Measurements from ENCODE around the gene EP300. TPM values are rescaled to one million over a fixed set of nuclear protein-coding genes. Genes with fewer than 3 reads are reported as not detected.
"Not testable (repeated sequence)": the region's sequence is repeated elsewhere in the genome, so short reads cannot be mapped to it uniquely, and the experiment has no call there.

Gene EP300
- total and polyA plus RNA-seq, 2 experiments from 2014 or later: 28.5 to 60.1 TPM

GRCh38 chr22:41177040-41177621 lies 84.7 kb downstream of the EP300 start:
- peaks cover 59% of the 10 kb centered on the region for H3K36me3 ChIP-seq
- TF ChIP-seq CTCF (IDR thresholded peaks at IDR 0.05; ENCODE audit: low read depth, low read length): no peak
- DNase-seq (ENCODE audit: low read depth in 1 of 2, low spot score in 1 of 2): no peak

GRCh38 chr22:41177622-41178424 lies 85.4 kb downstream of the EP300 start:
- Histone ChIP-seq H3K36me3 (peaks cover 52% of the 10 kb centered on the region), H3K27ac (no peak overlapping the region), H3K9me3 (ENCODE audit: low read depth) (no peaks in the 10 kb centered on the region), H3K4me1 (ENCODE audit: low read depth) (peaks cover 10% of the 10 kb centered on the region), H3K4me3 (no peak overlapping the region), H3K27me3 (no peaks in the 10 kb centered on the region)
- no peak for TF ChIP-seq CTCF (IDR thresholded peaks at IDR 0.05; ENCODE audit: low read depth, low read length)
- no peak for DNase-seq (ENCODE audit: low read depth in 1 of 2, low spot score in 1 of 2)

More at GRCh38 chr22:41177040-41177621, 84.7 kb downstream of the EP300 start:
- Histone ChIP-seq H3K27me3 (no peaks in the 10 kb centered on the region), H3K4me1 (ENCODE audit: low read depth) (peaks cover 10% of the 10 kb centered on the region), H3K9me3 (ENCODE audit: low read depth) (no peaks in the 10 kb centered on the region), H3K27ac (no peak overlapping the region), H3K4me3 (no peak overlapping the region)

GRCh38 chr22:41178425-41178975 lies 86.1 kb downstream of the EP300 start:
- Histone ChIP-seq H3K9me3 (ENCODE audit: low read depth) (no peaks in the 10 kb centered on the region), H3K27me3 (no peaks in the 10 kb centered on the region), H3K36me3 (peaks cover 46% of the 10 kb centered on the region), H3K4me1 (ENCODE audit: low read depth) (peaks cover 10% of the 10 kb centered on the region), H3K27ac (no peak overlapping the region), H3K4me3 (no peak overlapping the region)
- no peak for TF ChIP-seq CTCF (IDR thresholded peaks at IDR 0.05; ENCODE audit: low read depth, low read length)
- no peak for DNase-seq (ENCODE audit: low read depth in 1 of 2, low spot score in 1 of 2)

DNA sequence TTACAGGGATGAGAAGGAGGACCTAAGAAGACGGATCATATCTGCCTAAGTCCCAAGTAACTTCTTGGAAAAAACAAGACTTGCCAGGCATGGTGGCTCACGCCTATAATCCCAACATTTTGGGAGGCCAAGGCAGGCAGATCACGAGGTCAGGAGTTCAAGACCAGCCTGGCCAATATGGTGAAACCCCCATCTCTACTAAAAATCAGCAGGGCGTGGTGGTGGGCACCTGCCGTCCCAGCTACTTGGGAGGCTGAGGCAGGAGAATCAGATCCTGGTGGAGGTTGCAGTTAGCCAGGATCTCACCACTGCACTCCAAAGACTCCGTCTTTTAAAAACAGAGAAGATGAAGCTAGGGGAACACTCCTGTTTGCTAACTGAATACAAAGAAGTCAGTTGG lies 88.0 kb downstream of the EP300 start:
- Histone ChIP-seq H3K27ac (peak overlapping the region; percentile 44), H3K36me3 (peaks cover 36% of the 10 kb centered on the region)
- not testable (repeated sequence) for H3K4me1 ChIP-seq (ENCODE audit: low read depth); DNase-seq (ENCODE audit: low read depth in 1 of 2, low spot score in 1 of 2); H3K9me3 ChIP-seq (ENCODE audit: low read depth); H3K27me3 ChIP-seq; H3K4me3 ChIP-seq

DNA sequence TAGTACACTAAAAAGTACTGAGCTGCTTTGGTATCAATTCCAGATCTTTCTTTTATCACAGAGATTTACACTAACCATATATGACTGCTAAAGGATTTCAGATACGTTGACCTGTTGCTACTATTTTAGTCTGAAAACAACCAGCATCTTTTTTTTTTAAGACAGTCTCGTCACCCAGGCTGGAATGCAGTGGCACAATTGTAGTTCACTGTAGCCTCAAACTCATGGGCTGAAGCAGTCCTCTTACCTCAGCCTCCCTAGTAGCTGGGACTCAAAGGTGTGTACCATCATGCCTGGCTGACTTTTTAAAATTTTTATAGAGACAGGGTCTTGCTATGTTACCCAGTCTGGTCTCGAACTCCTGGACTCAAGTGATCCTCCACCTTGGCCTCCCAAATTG lies 88.5 kb downstream of the EP300 start:
- H3K27me3 ChIP-seq: no peaks in the 10 kb centered on the region
- no peaks in the 10 kb centered on the region for H3K9me3 ChIP-seq (ENCODE audit: low read depth)
- no peaks in the 10 kb centered on the region for H3K4me1 ChIP-seq (ENCODE audit: low read depth)
- TF ChIP-seq CTCF (IDR thresholded peaks at IDR 0.05; ENCODE audit: low read depth, low read length): no peak
- H3K27ac ChIP-seq: peak overlapping the region; percentile 44
- no peak for DNase-seq (ENCODE audit: low read depth in 1 of 2, low spot score in 1 of 2)
- H3K36me3 ChIP-seq: peaks cover 33% of the 10 kb centered on the region
- no peak overlapping the region for H3K4me3 ChIP-seq
